GM23338 (cell line): ENCODE measurements around the gene MICB. TPM values are rescaled to one million over a fixed set of nuclear protein-coding genes. Genes with fewer than 3 reads are reported as not detected.

Experiments
- ATAC-seq: fragments of 200-7000 bp; cut with Tn5 transposase; 3 replicates; pipeline ENCODE4 v1.9.1; 2020
- DNase-seq: peaks from one replicate; pipeline ENCODE4 v3.0.0-alpha.2; 2015; ENCODE audit warnings: low spot score
- H2AFZ ChIP-seq: fragments of 200-600 bp; sonication (generic); 2 replicates; pipeline ENCODE4 v1.8.0; 2016; ENCODE audit warnings: antibody characterized with exemption, mild to moderate bottlenecking, moderate library complexity
- H3F3A ChIP-seq: fragments of 200-600 bp; sonication (generic); replicated peaks from 2 replicates; pipeline ENCODE4 v1.8.0; 2017; ENCODE audit warnings: antibody characterized with exemption, mixed run types, low read depth
- H3K27ac ChIP-seq: fragments of 200-600 bp; sonication (generic); 2 replicates; pipeline ENCODE4 v1.6.1; 2016; ENCODE audit warnings: low read depth
- H3K27me3 ChIP-seq: fragments of 200-600 bp; sonication (generic); 2 replicates; pipeline ENCODE4 v1.8.0; 2016; ENCODE audit warnings: mild to moderate bottlenecking, mixed run types, moderate library complexity; ENCODE audit not compliant: insufficient read depth
- H3K36me3 ChIP-seq: fragments of 200-600 bp; sonication (generic); 2 replicates; pipeline ENCODE4 v1.8.0; 2016; ENCODE audit warnings: mild to moderate bottlenecking; ENCODE audit not compliant: insufficient read depth
- H3K4me1 ChIP-seq: fragments of 200-600 bp; sonication (generic); 2 replicates; pipeline ENCODE4 v1.8.0; 2016; ENCODE audit warnings: mild to moderate bottlenecking, moderate library complexity; ENCODE audit not compliant: insufficient read depth
- H3K4me2 ChIP-seq: fragments of 200-600 bp; sonication (generic); 2 replicates; pipeline ENCODE4 v1.7.1; 2017; ENCODE audit warnings: mixed run types
- H3K4me3 ChIP-seq: fragments of 200-600 bp; sonication (generic); 2 replicates; pipeline ENCODE4 v1.6.1; 2016; ENCODE audit warnings: mixed run types
- H3K79me2 ChIP-seq: fragments of 200-600 bp; sonication (generic); replicated peaks from 2 replicates; pipeline ENCODE4 v1.8.0; 2017; ENCODE audit warnings: mild to moderate bottlenecking; ENCODE audit not compliant: insufficient read depth
- H3K9me2 ChIP-seq: fragments of 200-600 bp; sonication (generic); 2 replicates; pipeline ENCODE4 v1.8.0; 2017; ENCODE audit not compliant: insufficient read depth
- H4K20me1 ChIP-seq: fragments of 200-600 bp; sonication (generic); replicated peaks from 2 replicates; pipeline ENCODE4 v1.8.0; 2017; ENCODE audit warnings: mild to moderate bottlenecking; ENCODE audit not compliant: insufficient read depth
- H3K27ac Mint-ChIP-seq: 2 replicates; pipeline ENCODE4 v1.8.0; 2020; ENCODE audit warnings: inconsistent platforms, mild to moderate bottlenecking, moderate library complexity, mixed read lengths
- H3K27me3 Mint-ChIP-seq: 3 replicates; pipeline ENCODE4 v1.8.0; 2022; ENCODE audit warnings: low read depth, mild to moderate bottlenecking, moderate library complexity, mixed read lengths, inconsistent platforms; ENCODE audit not compliant: insufficient read depth, poor library complexity
- H3K36me3 Mint-ChIP-seq: 3 replicates; pipeline ENCODE4 v1.8.0; 2021; ENCODE audit warnings: low read depth, mild to moderate bottlenecking, inconsistent platforms, moderate library complexity, mixed read lengths
- H3K4me1 Mint-ChIP-seq: 3 replicates; pipeline ENCODE4 v1.8.0; 2020; ENCODE audit warnings: mild to moderate bottlenecking, inconsistent platforms, mixed read lengths
- H3K4me3 Mint-ChIP-seq: 3 replicates; pipeline ENCODE4 v1.8.0; 2021; ENCODE audit warnings: moderate library complexity, mild to moderate bottlenecking, inconsistent platforms, mixed read lengths
- H3K9me3 Mint-ChIP-seq: 3 replicates; pipeline ENCODE4 v1.8.0; 2020; ENCODE audit warnings: moderate library complexity, mild to moderate bottlenecking, inconsistent platforms, mixed read lengths
- CREB1 ChIP-seq: fragments of 250-450 bp; sonication (Bioruptor Pico); IDR thresholded peaks from 2 replicates; pipeline ENCODE4 v1.5.0; 2020; ENCODE audit warnings: low read depth, mild to moderate bottlenecking, moderate library complexity
- ETS1 ChIP-seq: IDR thresholded peaks from 2 replicates; pipeline ENCODE4 v1.6.1; 2016; ENCODE audit warnings: antibody characterized with exemption
- EZH2phosphoT487 ChIP-seq: fragments of 200-600 bp; sonication (generic); IDR thresholded peaks from one replicate; pipeline ENCODE4 v1.8.1; 2018; ENCODE audit warnings: antibody characterized with exemption; ENCODE audit not compliant: unreplicated experiment
- POLR2AphosphoS5 ChIP-seq: IDR thresholded peaks from 2 replicates; pipeline ENCODE4 v1.6.1; 2016; ENCODE audit warnings: antibody characterized with exemption, low read depth
- REST ChIP-seq: IDR thresholded peaks from one replicate; pipeline ENCODE4 v1.6.1; 2018; ENCODE audit warnings: antibody characterized with exemption; ENCODE audit not compliant: unreplicated experiment
- ZNF114 ChIP-seq: fragments of 250-450 bp; sonication (Bioruptor Pico); IDR thresholded peaks from 2 replicates; pipeline ENCODE4 v1.5.0; 2020; ENCODE audit warnings: mild to moderate bottlenecking, moderate library complexity
- ZNF331 ChIP-seq: fragments of 250-450 bp; sonication (Bioruptor Pico); IDR thresholded peaks from 2 replicates; pipeline ENCODE4 v1.5.0; 2020; ENCODE audit warnings: low read depth, mild to moderate bottlenecking, moderate library complexity
- polyA plus RNA-seq: library from polyadenylated mRNA; unstranded; fragments of >200 nt; fragmentation: Nextera tagmentation; extraction: Ambion mirVana; gene quantifications from 2 replicates; pipeline ENCODE4 v1.2.1, GENCODE V29; 2016
- total RNA-seq: library from RNA; depleted of rRNA; stranded (reverse); fragments of >200 nt; shearing (Covaris generic); gene quantifications from 2 replicates; pipeline ENCODE4 v1.2.3, GENCODE V29; 2014
- TF ChIP-seq, protein P1 (sequence below), 2 experiments: fragments of 200-600 bp in 1 of 2; sonication (generic) in 1 of 2; conservative IDR thresholded peaks; 2 replicates each; pipeline versions ENCODE4 v1.5.1 to v1.6.1; 2016 to 2017; ENCODE audit warnings: antibody characterized with exemption in 2 of 2, low read depth in 2 of 2, mild to moderate bottlenecking in 2 of 2, moderate library complexity in 1 of 2

The MICB gene
- total and polyA plus RNA-seq, 2 experiments from 2014 or later, result 9.2 to 23.8 TPM

DNA sequence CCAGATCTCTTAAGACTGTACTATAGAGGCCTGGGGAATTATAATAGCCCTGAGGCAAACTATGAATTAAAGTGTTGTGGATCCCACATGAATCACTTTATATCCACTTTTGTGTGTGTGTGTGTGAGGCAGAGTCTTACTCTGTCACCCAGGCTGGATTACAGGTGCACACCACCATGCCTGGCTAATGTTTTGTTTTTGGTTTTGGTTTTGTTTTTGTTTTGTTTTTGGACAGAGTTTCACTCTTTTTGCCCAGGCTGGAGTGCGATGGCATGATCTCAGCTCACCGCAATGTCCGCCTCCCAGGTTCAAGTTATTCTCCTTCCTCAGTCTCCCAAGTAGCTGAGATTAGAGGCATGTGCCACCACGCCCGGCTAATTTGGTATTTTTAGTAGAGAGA, 32.2 kb upstream of the MICB start:
- Histone ChIP-seq H3K36me3 (no peaks in the 10 kb centered on the region), H3K4me2 (no peak overlapping the region), H4K20me1 (no peaks in the 10 kb centered on the region; the same call in 1 of the 2 replicates), H3K4me3 (no peak overlapping the region), H2AFZ (no peak overlapping the region), H3K79me2 (no peaks in the 10 kb centered on the region), H3K27me3 (no peaks in the 10 kb centered on the region), H3K27ac (no peak overlapping the region), H3K9me2 (peaks cover 17% of the 10 kb centered on the region), H3F3A (no peaks in the 10 kb centered on the region), H3K4me1 (peaks cover 4% of the 10 kb centered on the region; the same call in 1 of the 2 replicates)
- TF ChIP-seq, protein P1, sequence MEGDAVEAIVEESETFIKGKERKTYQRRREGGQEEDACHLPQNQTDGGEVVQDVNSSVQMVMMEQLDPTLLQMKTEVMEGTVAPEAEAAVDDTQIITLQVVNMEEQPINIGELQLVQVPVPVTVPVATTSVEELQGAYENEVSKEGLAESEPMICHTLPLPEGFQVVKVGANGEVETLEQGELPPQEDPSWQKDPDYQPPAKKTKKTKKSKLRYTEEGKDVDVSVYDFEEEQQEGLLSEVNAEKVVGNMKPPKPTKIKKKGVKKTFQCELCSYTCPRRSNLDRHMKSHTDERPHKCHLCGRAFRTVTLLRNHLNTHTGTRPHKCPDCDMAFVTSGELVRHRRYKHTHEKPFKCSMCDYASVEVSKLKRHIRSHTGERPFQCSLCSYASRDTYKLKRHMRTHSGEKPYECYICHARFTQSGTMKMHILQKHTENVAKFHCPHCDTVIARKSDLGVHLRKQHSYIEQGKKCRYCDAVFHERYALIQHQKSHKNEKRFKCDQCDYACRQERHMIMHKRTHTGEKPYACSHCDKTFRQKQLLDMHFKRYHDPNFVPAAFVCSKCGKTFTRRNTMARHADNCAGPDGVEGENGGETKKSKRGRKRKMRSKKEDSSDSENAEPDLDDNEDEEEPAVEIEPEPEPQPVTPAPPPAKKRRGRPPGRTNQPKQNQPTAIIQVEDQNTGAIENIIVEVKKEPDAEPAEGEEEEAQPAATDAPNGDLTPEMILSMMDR (conservative IDR thresholded peaks at IDR 0.05; ENCODE audit: low read depth in 2 of 2), result no peak
- TF ChIP-seq POLR2AphosphoS5, result no peak
- TF ChIP-seq ETS1, result no peak
- TF ChIP-seq REST, result no peak
- TF ChIP-seq ZNF114 (CRISPR knock-in tag), result no peak
- H3K36me3 Mint-ChIP-seq, result no peaks in the 10 kb centered on the region
- H3K27ac Mint-ChIP-seq, result no peak overlapping the region
- H3K4me3 Mint-ChIP-seq, result no peak overlapping the region
- DNase-seq (no peak), ATAC-seq (no peak)
- no peaks in the 10 kb centered on the region for H3K9me3 Mint-ChIP-seq
- H3K4me1 Mint-ChIP-seq, result peaks cover 13% of the 10 kb centered on the region
- H3K27me3 Mint-ChIP-seq, result peaks cover 11% of the 10 kb centered on the region

GRCh38 chr6:31466466-31466865, 31.5 kb upstream of the MICB start:
- H3K27ac Mint-ChIP-seq, result no peak overlapping the region
- H3K4me3 Mint-ChIP-seq, result no peak overlapping the region
- H3F3A ChIP-seq, result no peaks in the 10 kb centered on the region
- H3K4me1 ChIP-seq, result peaks cover 4% of the 10 kb centered on the region; the same call in 1 of the 2 replicates
- peaks cover 13% of the 10 kb centered on the region for H3K4me1 Mint-ChIP-seq
- peaks cover 11% of the 10 kb centered on the region for H3K27me3 Mint-ChIP-seq
- H3K27ac ChIP-seq, result no peak overlapping the region
- no peaks in the 10 kb centered on the region for H3K36me3 Mint-ChIP-seq
- no peak overlapping the region for H2AFZ ChIP-seq
- H3K36me3 ChIP-seq, result no peaks in the 10 kb centered on the region
- H3K4me2 ChIP-seq, result no peak overlapping the region
- DNase-seq (no peak), ATAC-seq (no peak)
- H3K27me3 ChIP-seq, result no peaks in the 10 kb centered on the region
- no peak overlapping the region for H3K4me3 ChIP-seq
- H3K9me2 ChIP-seq, result peaks cover 14% of the 10 kb centered on the region
- H4K20me1 ChIP-seq, result no peaks in the 10 kb centered on the region; the same call in 1 of the 2 replicates
- H3K9me3 Mint-ChIP-seq, result no peaks in the 10 kb centered on the region
- H3K79me2 ChIP-seq, result no peaks in the 10 kb centered on the region
- TF ChIP-seq CREB1 (CRISPR knock-in tag) (no peak), ZNF331 (CRISPR knock-in tag) (no peak), EZH2phosphoT487 (no peak), REST (no peak)
- TF ChIP-seq, protein P1 (conservative IDR thresholded peaks at IDR 0.05; ENCODE audit: low read depth in 2 of 2), result no peak
